Esophagus muscularis mucosa (tissue), 4 donors: ENCODE measurements around the gene TGM5.

Experiments
- EP300 ChIP-seq: sonication (generic); formaldehyde crosslinking; IDR thresholded peaks from one replicate; pipeline ENCODE4 v1.6.1; 2017; ENCODE audit warnings: antibody characterized with exemption
- POLR2A ChIP-seq: fragments of 450-650 bp; IDR thresholded peaks from one replicate; pipeline ENCODE4 v1.6.1; 2017; ENCODE audit warnings: antibody characterized with exemption, moderate library complexity, mild to moderate bottlenecking, low read depth
- TF ChIP-seq, protein P1 (sequence below), 3 experiments: fragments of 200-600 bp in 2 of 3; fragments of 450-650 bp in 1 of 3; sonication (generic) in 2 of 3; IDR thresholded peaks; one replicate each; pipeline ENCODE4 v1.5.1; 2017 to 2019; ENCODE audit warnings: antibody characterized with exemption in 3 of 3, mild to moderate bottlenecking in 2 of 3, moderate library complexity in 1 of 3

DNA sequence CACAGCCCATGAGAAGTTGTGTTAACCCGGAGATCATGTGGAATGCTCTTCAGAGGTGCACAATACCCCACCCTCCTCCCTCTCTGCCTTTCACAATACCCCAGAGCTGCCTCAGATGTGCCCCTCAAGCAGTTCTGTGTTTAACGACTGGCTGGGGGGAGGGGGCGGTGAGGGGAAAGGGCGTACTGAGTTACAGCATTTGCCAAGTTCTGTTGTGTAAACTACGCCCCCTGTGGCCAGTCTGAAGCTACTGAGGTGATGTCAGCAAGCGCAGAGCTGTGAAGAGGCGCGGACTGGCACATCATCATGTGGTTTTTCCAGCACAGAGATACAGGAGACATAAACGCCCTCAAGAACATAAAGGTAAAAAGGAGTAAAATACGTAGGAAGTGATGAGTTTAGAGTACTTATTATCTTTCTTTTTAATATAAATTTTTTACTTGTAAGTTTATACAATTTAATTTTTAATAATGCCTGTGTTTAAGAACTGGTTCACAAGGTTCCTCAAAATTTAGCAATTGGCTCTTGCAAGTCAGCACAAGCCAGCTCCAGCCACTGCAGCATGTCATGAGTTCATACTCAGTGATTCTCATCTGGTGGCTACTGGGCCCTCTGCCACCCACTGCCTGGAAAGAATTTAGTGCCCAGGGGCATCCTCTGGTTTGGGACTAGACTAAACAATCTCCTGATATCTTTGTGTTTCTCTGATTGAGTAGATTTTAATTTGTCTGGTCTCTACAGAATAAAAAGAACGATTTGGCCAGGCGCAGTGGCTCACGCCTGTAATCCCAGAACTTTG, 47.6 kb downstream of the TGM5 start:
- TF ChIP-seq, protein P1, sequence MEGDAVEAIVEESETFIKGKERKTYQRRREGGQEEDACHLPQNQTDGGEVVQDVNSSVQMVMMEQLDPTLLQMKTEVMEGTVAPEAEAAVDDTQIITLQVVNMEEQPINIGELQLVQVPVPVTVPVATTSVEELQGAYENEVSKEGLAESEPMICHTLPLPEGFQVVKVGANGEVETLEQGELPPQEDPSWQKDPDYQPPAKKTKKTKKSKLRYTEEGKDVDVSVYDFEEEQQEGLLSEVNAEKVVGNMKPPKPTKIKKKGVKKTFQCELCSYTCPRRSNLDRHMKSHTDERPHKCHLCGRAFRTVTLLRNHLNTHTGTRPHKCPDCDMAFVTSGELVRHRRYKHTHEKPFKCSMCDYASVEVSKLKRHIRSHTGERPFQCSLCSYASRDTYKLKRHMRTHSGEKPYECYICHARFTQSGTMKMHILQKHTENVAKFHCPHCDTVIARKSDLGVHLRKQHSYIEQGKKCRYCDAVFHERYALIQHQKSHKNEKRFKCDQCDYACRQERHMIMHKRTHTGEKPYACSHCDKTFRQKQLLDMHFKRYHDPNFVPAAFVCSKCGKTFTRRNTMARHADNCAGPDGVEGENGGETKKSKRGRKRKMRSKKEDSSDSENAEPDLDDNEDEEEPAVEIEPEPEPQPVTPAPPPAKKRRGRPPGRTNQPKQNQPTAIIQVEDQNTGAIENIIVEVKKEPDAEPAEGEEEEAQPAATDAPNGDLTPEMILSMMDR (IDR thresholded peaks at IDR 0.05): peak in 1 of 3 experiments; percentile 5
- TF ChIP-seq POLR2A (no peak), EP300 (no peak)
